Neural progenitor cell (in vitro differentiated cells): ENCODE measurements around the gene KIF16B.

Source experiments
- CTCF ChIP-seq: fragments of 200-600 bp; sonication (generic); IDR thresholded peaks from 2 replicates; pipeline ENCODE4 v1.5.1; 2017; ENCODE audit warnings: antibody characterized with exemption, mild to moderate bottlenecking
- EZH2 ChIP-seq: fragments of 200-600 bp; sonication (generic); IDR thresholded peaks from 2 replicates; pipeline ENCODE4 v1.6.1; 2017; ENCODE audit warnings: antibody characterized with exemption, mild to moderate bottlenecking, moderate library complexity

DNA sequence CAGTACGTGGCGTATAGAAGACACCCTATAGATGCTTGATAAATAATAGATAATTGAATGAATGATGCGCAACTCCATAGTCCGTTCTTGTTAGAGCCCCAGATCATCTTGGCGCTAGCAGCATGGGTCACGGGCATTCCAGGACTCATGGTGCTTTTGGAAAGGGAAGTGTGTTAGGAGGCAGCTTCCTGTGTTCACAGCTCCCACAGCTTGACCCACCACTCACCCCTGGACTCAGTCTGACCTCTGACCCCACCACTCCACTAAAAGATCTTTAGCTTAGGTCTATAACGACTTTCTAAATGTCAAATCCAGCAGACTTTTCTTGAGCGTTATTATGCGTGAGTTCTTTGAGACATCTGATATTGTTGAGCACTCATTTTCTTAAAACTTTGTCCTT lies 35.8 kb upstream of the KIF16B start:
- TF ChIP-seq CTCF: no peak
- no peak for TF ChIP-seq EZH2
